AG08395 (cell line): Measurements from ENCODE around the gene LSM2.

Experiments
- DNase-seq: peaks from one replicate; pipeline ENCODE4 v3.0.0; 2012; ENCODE audit warnings: mixed read lengths, low spot score

Gene LSM2

GRCh38 chr6:31776989-31777666, 29.6 kb downstream of the LSM2 start, which contains the start of gene VWA7:
Gene VWA7, minus strand, starts transcription at chr6:31777328. Its CDS starts 549 bp downstream, at chr6:31776779.
- peak; percentile 77 for DNase-seq

- DNase-seq, result no peak
These were observed 30.2 kb downstream of the LSM2 start for GRCh38 chr6:31776485-31776988.

GRCh38 chr6:31775633-31776484, 30.9 kb downstream of the LSM2 start:
- DNase-seq, result no peak

- no peak for DNase-seq
These were observed 31.6 kb downstream of the LSM2 start for GRCh38 chr6:31775184-31775583.

GRCh38 chr6:31771992-31772358, 34.8 kb downstream of the LSM2 start:
- DNase-seq, result no peak

- DNase-seq, result no peak
These were observed 35.9 kb downstream of the LSM2 start for GRCh38 chr6:31770860-31771259.

- peak; percentile 82 for DNase-seq
These were observed 36.9 kb downstream of the LSM2 start for GRCh38 chr6:31769684-31770371.

GRCh38 chr6:31768363-31769257, 38.2 kb downstream of the LSM2 start:
- no peak for DNase-seq

GRCh38 chr6:31767096-31767645, 39.6 kb downstream of the LSM2 start:
- no peak for DNase-seq

GRCh38 chr6:31765910-31766794, 40.6 kb downstream of the LSM2 start:
- DNase-seq, result peak; percentile 53

GRCh38 chr6:31765559-31765909, 41.2 kb downstream of the LSM2 start:
- DNase-seq, result no peak

GRCh38 chr6:31764198-31764597, 42.6 kb downstream of the LSM2 start:
- no peak for DNase-seq

- DNase-seq, result peak; percentile 94
These were observed 43.2 kb downstream of the LSM2 start for GRCh38 chr6:31763619-31763940.

GRCh38 chr6:31762878-31763618, 43.7 kb downstream of the LSM2 start:
- no peak for DNase-seq

- no peak for DNase-seq
These were observed 44.4 kb downstream of the LSM2 start, which contains the start of gene SAPCD1 for GRCh38 chr6:31762356-31762755. Gene SAPCD1, plus strand, starts transcription at chr6:31762656. Its CDS starts 399 bp downstream, at chr6:31763055.

GRCh38 chr6:31761343-31761742, 45.4 kb downstream of the LSM2 start:
- DNase-seq, result no peak

GRCh38 chr6:31760790-31761189, 46.0 kb downstream of the LSM2 start:
- DNase-seq, result no peak

GRCh38 chr6:31758281-31758680, 48.5 kb downstream of the LSM2 start:
- no peak for DNase-seq

- peak; percentile 76 for DNase-seq
These were observed 53.9 kb downstream of the LSM2 start for GRCh38 chr6:31752739-31753319.
